ENCODE measurements around the gene MLPH.

Gene MLPH

DNA sequence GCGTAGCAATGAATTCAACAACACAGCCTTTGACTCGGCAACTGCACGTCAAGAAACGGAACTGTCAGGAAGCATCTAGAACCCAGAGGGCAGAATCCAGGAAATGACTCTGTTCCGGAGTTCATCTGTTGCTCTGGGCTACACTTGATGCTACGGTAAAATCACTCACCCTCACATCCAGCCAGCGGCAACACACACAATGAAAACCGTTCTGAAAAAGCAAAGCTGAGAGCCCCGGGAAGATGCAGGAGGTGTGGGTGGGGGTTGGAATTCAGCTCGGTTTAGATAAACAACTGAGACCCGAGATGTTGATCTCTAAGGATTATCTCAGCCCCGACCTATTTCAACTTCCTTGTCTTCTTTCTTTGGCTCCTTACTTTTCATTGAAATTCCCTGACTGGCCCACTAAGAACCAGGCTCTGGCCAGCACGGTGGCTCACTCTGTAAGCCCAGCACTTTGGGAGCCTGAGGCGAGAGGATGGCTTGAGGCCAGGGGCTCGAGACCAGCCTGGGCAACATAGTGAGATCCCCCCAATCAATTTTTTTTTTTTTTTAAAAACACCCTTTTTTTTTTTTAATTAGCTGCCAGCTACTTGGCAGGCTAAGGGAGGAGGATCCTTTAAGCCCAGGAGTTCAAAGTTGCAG, 116.8 kb downstream of the MLPH start:
- no peak for TF ChIP-seq CTCF (IDR thresholded peaks at IDR 0.05; ENCODE audit: control insufficient read depth, extremely low read depth, insufficient read depth)
- no peak overlapping the region for H3K4me3 ChIP-seq (ENCODE audit: low read depth, low read length)
- DNase-seq (ENCODE audit: low read depth) = no peak

- TF ChIP-seq CTCF (IDR thresholded peaks at IDR 0.05; ENCODE audit: control insufficient read depth, extremely low read depth, insufficient read depth) = no peak
- H3K4me3 ChIP-seq (ENCODE audit: low read depth, low read length) = no peak overlapping the region
- DNase-seq (ENCODE audit: low read depth) = no peak
Observed at GRCh38 chr2:237604391-237604790, 117.3 kb downstream of the MLPH start.
